CD4-positive, alpha-beta T cell treated with Interleukin-15 for 4 hours (primary cell): Measurements from ENCODE around the gene WNT3A.
"Not testable (repeated sequence)": the region's sequence is repeated elsewhere in the genome, so short reads cannot be mapped to it uniquely, and the experiment has no call there.

ENCODE experiments used
- DNase-seq: peaks from one replicate; pipeline ENCODE4 v3.0.0-alpha.2; 2020; ENCODE audit warnings: low spot score

WNT3A gene

DNA sequence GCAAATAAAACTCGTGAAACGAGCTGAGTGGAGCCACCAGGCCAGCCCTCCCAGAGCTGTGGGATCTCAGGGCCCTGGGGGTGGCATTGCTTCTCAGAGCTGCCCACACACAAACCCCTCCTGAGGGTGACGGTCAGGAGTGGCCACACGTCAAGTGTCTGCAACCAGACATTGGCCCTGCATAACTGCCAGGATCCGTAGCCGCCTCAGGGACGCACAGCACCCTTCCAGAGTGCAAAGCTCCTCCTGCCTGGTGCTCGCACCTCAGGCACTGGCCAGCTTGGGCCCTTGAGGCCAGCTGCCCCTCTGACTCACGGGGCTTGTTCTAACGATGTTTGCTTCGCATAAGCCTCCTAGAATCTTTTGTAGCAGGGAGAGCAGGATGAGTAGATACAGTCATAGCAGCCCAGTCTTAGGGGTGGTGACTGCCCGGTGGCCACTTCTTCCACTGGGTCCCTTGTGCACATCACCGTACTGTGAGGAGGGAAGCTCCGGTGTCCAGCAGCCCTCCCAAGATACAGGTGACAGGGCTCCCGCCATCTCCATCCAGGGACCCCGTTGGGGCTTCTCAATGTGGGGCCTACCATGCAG, 5.0 kb downstream of the WNT3A start:
- no peak for DNase-seq

DNA sequence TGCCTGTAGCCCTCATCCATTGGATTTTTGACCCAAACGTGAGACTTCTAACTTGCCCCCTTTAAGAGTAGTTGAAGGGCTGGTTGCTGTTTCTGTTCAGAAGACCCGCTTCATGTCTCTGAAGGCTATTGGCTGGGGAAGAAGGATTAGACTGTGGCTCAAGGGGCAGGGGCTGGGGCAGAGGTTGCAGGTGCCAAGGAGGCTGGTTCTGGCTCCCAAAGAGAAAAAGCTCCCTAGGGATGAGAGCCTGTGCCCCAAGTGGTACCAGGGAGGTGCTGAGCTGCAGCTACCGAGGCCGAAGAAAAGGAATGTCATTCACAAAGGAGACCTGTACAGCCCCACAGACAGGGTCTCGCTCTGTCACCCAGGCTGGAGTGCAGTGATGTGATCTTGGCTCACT, 5.8 kb downstream of the WNT3A start:
- no peak for DNase-seq

DNA sequence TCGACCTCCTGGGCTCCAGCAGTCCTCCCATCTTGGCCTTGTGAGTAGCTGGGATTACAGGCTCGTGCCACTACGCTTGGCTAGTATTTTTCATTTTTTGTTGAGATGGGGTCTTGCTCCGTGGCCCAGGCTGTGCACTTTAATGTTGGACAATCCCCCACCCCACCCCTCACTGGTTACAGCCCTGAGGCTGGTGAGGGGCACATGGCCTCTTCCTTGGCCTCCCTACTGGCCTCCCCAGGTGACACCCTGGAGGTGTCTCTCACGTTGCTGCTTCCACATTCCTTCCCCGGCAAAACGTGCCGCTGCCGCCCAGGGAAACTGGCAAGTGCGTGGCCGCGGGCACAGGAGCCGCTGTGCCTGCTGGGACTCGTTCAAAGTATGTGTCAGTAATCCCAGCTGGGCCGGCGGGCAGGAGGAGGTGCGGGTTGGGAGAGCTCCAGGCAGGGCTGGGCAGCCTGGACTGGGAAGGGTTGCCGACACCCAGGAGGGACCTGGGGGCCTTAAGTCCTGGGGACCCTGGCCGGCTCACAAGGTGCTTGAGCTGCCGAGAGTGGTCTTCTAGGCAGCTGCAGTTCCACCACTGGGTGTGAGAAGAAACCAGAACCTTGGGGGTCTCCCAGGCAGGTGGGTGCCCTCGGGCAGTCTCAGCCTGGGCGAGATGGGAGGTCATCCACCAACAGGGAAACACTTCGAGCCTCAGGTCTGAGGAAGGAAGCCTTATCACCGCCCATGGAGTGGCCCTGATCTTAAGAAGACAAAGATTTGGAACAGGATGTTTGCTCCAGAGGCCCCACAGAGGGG, 6.5 kb downstream of the WNT3A start:
- DNase-seq, result no peak

DNA sequence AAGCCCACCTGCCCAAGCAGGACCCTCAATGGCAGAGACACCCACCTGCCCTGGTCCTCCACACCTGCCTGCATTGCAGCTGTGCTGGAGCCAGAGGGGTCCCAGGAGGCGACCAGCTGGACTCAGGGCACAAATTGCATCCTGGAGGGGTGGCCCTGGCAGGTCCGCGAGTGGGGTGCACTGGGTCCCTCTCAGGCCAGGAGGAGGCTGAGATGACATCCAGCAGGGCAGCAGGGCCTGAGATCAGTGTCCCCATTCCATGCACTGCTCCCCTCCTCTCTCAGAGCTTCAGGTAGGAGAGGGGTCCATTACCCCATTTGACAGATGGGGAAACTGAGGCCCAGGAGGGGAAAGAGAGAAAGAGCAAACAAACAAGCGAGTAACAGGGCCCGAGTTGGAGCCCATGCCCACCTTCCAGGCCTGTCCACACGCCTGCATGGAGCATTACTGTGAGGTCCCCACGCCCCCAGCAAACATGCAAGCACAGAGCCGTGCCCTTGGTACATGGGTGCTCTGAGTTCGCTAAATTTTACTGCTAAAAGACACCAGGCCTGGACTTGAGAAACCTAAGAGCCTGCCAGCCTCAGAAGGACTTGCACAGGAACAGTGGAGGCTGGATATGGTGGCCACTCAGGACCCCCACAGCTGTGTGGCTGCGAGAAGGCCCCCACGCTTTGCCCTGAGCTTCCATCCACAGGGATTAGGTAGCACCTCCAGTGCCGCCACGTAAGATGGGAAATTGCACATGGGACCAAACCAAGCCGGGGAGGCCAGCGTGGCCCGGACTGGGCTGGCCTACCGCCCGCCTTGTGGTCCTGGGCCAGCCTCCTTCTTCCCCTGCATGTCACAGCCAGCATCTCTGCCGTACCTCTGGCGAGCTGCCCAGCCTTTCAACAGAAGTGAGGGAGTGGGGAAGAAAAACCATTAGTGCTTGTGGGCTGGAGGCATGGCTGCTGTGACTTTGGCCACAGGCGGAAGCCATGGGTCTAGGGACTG, 7.4 kb downstream of the WNT3A start:
- no peak for DNase-seq

DNA sequence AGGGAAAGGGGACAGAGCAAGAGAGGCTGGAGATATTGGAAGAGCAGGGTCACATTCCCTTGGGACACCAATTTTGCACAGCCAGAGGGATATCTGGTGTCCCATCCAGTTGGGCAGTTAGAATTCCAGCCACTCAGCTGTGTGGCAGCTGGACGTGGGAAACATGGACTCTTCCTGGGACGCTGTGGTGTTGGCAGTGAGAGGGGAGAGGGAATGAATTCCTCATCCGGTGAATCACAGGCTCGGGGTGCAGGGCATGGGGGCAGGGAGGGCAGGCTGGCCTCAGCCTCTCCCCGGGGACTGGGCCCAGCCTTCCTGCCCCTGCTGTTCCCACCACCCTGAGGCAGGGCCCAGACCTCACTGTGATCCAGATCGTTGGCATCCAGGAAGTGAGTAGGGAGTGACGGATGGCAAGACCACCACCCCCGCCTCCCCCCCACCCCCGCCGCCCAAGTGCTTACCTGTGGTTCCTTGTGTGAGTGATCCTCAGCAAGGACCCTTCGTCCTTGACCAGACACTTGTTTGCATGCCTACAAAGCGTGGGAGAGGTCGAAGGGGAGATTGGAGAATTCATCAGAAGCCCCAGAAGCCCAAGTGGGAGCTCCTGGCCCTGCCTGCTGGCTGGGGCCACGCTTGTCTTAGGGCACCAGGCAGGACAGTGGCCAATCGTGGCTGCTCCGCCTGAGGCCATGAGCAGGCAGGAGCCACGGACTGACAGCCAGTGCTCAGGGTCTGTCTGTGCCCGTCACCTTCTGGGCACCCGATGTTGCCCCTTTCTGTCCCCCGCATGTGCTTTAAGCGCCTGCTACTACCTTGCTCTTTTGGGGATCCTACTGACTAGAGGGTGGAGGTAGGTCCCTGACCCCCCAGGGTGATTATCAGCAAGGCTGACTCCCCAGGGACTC, 8.7 kb downstream of the WNT3A start:
- no peak for DNase-seq

DNA sequence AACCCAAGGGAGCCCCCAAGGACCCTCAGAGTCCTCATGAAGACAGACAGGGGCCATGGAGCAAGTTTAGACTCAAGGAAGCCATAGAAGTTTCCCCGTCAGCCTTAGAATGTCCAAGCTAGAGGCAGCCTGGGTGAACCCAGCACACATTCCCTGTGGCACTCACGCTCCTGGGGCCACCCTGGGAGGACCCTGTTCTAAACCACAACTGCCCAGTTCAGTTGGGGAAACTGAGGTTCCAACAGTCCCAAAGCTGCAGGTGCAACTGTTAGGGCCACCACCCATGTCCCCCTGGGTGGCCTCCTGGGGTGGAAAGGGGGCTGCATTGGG, 9.3 kb downstream of the WNT3A start:
- DNase-seq, result no peak

DNA sequence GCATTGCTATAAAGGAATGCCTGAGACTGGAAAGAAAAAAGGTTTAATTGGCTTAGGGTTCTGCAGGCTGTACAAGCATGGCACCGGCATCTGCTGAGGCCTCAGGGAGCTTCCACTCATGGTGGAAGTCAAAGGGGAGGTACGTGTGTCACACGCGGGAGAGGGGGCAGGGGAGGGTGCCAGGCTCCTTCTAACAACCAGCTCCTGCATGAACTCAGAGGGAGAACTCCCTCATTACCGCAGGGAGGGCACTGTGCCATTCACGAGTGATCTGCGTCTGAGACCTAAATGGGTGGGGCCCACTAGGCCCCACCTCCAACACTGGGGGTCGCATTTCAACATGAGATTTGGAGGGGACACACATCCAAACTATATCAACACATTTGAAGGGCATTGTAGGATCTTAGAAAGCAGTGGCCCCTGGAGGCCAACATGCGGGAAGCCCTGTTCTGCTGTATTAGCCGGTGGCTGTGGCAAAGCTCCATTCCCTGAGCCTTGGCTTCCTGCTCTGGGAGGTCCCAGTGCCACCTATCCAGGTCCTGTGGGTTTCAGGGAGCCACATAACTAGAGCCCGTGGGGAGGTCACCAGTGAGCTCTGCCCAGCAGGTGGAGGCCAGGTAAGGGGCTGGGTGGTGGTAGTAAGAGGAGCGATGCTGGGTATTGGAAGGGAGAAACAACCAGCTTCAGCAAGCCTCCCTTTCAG, 10.0 kb downstream of the WNT3A start:
- no peak for DNase-seq

DNA sequence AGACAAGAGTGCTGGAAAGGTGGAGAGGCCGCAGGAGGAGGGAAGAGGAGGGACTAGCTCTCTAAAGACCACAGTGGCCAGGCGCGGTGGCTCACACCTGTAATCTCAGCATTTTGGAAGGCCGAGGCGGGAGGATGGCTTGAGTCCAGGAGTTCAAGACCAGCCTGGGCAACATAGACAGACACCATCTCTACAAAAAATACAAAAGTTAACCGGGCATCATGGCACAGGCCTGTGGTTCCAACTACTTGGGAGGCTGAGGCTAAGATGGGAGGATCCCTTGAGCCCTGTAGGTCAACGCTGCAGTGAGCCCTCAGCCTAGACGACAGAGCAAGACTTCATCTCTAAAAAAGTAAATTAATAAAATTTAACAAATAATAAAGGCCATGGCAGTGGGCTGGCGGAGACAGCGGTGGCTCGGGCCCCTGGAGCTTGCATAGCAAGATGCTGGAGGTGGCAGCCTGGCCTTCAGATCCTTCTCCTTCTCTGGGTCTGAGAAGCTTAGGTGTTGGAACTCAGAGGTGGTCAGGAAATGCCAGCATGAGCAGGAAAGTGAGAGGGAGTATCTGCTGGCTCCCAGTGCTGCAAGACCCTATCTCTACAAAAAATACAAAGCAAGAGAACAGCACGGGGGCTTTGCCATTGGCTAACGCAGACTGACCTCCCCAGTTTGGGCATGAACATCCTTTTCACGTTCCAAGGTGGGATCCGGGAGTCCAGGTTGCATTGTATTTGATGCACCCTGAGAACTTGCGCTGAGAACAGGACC, 10.7 kb downstream of the WNT3A start:
- DNase-seq, result no peak

DNA sequence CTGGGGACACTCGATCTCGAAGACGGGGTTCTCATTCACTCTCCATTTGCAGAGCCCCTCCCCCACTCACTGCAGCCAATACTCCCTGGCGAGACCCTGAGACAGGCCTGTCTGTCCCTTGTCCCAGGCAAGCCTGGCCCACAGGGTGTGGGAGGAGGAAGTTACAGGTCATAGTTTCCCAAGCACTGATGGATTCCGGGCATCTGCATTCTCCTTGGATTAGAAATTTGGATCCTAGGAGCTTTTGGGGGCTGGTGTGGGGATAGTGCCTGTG, 11.3 kb downstream of the WNT3A start:
- DNase-seq, result no peak

DNA sequence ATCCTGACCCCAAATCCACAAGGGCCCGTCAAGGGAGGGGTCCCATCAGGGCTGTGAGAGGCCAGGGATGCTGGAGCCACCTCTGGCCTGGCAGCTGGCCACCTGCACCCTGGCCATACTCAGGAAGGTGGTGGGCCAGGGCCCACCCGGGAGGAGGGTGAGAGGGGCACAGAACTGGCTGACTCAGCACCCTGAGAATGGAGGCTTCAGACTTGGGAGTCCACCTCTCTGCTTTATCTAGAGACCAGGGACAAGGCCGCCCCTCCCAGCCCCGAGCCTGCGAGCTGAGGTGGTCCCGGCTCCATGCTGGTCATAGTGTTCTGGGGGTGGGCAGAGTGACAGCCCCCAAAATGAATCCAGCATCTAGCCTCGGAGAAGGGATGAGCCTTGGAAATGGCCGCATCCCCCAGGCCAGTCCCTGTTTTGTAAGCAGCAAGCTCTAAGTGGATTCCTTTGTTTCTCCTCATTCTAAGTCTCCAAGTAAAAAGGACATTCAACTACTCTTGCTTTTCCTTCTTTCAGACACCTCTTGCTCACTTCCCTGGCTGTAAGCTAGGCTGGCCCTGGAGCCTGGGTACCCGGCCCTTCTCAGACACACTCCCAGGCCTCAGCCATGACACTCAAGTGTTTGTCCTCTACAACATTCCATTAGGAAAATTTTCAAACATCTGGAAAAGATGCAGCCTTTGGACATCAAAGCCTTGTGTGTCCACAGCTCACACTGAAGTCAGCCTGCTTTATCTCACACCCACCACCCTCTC, 12.3 kb downstream of the WNT3A start:
- no peak for DNase-seq

DNA sequence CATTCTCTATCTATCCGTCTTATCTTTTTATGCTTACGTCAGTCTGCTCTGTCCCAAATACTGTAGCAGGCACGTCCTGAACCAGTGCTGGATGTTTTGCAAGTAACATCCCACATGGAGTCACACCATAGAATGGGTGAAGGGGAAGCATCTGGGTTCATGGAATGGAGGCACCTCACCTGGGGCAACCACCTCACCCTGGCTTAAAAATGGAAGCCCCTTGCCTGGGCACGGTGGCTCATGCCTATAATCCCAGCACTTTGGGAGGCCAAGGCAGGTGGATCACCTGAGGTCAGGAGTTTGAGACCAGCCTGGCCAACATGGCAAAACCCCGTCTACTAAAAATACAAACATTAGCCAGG, 12.9 kb downstream of the WNT3A start:
- DNase-seq, result not testable (repeated sequence)

DNA sequence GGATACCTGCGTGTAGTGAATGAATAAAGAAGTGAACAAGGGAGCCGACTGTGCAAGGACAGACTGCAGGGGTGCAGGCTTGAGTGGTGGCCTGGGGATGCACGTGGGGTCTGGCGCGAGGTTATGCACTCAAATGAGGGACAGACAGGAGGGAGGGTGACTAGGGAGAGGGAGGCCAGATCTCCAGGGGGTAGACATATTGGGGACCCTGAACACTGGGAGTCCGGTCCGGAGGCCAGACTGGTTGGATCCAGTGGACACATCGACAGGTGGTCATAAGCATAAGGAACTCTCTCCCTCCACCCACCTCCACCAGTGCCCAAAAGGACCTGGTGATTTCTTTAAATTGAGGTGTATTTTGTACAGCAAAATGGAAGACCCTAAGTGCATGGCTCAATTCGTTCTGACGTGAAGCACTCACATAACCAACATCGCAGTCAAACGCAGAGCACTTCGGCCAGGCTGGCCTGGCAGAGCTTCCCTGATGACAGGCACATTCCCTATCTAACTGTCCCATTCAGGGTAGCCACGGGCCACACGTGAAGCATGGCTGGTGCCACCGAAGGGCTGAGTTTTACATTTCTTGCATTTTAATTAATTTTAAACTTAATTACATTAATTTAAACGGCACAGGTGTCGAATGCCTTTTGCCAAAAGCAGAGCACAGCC, 14.0 kb downstream of the WNT3A start:
- no peak for DNase-seq

DNA sequence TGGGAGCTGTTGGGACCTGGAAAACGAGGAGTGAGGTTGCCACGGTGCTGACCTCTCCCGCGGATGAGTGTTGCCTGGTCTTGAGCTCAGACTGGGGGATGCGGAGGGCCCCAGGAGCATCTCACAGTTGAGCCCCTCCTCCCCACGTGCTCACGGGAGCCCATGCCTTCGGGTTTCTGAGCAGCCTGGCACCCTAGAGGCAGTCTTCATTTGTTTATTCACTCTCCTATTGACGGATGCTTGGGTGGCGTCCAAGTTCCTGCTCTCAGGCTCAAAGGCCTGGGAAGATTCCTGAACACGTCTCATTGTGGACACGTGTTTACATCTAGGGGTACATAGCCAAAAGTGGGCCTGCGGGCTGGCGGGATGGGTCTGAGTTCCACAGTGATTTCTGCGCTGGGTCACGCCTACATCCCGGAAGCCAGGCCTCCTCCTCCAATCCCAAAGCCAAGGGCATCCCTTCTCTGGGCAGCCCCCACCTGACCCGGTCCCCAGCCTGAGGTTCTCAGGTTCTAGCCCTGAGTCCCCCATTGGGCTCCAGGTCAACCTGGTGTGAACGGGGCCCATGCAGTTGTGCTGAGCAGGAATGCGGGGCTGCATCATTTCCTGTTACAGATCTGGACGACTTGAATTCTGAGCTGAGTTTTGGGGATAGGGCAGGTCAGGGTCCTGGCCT, 14.7 kb downstream of the WNT3A start:
- no peak for DNase-seq

DNA sequence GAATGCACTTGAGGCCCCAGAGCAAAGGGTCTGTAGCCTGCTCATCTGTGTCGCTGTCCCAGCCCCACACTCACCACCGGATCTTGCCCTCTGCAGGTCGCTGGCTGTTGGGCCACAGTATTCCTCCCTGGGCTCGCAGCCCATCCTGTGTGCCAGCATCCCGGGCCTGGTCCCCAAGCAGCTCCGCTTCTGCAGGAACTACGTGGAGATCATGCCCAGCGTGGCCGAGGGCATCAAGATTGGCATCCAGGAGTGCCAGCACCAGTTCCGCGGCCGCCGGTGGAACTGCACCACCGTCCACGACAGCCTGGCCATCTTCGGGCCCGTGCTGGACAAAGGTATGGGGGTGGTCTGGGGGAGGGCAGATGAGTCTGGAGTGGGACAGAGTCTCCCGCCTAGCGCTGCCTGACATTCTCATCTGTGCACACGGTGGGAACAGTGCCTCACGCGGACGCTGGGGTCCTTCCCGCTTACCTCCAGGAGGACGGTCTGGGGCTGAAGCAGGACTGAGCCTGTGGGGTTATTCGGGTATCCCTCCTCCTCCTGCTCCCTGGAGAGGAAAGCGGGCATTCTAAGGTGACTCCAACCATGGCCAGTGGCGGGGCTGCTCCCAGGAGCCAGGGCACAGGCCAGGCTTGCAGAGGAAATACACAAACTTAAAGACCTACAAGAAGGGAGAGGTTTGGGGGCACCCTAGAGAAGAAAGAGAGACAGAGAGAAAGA, 15.9 kb downstream of the WNT3A start:
- no peak for DNase-seq

DNA sequence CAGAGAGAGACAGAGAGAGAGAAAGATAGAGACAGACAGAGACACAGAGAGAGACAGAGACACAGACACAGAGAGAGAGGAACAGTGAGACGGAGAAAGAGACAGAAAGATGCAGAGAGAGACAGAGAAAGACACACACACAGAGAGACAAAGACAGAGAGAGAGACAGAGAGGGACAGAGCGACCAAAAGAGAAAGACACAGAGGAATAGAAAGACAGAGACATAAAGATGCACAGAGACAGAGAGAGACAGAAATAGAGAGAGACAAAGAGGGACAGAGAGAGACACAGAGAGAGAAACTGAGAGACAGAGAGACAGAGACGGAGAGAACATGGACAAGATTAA, 16.5 kb downstream of the WNT3A start:
- no peak for DNase-seq

DNA sequence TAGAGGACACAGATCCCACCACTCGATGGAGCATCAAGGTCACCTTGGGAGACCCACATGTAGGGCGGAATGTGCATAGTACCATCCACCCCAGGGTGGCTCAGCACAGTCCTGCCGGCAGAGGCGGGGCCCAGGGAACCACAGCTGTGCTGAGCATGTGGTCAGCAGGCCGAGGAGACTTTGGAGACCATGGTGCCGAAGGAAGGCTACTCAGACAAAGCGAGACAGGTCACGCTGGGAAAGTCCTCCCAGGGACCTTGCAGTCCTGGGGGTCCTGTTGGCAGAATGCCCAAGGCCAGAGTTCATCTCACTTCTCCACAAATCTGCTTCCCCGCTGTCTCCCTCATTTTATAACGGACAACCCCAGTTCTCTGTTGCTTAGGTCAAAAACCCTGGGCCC, 22.5 kb downstream of the WNT3A start:
- no peak for DNase-seq

DNA sequence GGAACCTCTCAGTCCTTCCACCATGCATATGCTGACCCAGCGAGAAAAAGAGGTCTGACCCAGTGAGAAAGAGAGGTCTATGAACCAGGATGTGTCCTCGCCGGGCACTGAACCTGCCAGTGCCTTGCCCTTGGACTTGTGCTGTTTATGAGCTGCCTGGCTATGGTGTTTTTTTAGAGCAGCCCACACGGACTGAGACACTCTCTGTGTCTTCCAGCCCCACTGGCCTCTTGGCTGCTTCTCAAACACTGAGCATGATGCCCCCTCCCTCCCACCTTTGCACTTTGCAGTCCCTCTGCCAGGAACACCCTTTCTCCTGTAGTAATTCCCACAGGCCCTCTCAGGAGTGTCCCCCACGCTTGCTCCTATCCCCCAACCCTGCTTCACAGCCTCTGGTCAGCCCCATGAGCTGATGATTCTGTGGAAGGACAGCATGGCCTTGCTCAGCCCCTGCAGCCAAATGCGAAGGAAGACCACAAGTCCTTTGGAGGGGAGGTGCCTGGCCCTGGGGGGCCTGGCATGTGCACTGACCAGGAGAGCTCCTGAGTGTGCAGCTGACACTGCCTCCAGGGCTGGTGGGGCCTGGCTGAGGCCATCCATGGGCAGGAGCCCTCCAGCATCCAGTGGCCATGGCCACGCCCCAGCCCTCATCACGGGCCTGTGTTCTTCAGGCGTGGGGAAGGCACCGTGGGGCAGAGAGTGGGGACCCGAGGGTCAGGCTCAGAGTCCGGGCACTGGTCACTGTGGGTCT, 23.8 kb downstream of the WNT3A start:
- no peak for DNase-seq
